ENCODE measurements around the gene SCCPDH. TPM values are rescaled to one million over a fixed set of nuclear protein-coding genes. Genes with fewer than 3 reads are reported as not detected.

Gene SCCPDH
- total RNA-seq, 4 donors from 2014 or later, result 46.2 to 80.7 (median 53.5) TPM

GRCh38 chr1:246761396-246761795 lies 37.2 kb downstream of the SCCPDH start:
- no peak for TF ChIP-seq CTCF (IDR thresholded peaks at IDR 0.05; ENCODE audit: low read depth)

- TF ChIP-seq CTCF (IDR thresholded peaks at IDR 0.05; ENCODE audit: low read depth), result no peak
Observed at GRCh38 chr1:246765521-246765920, 41.3 kb downstream of the SCCPDH start.

DNA sequence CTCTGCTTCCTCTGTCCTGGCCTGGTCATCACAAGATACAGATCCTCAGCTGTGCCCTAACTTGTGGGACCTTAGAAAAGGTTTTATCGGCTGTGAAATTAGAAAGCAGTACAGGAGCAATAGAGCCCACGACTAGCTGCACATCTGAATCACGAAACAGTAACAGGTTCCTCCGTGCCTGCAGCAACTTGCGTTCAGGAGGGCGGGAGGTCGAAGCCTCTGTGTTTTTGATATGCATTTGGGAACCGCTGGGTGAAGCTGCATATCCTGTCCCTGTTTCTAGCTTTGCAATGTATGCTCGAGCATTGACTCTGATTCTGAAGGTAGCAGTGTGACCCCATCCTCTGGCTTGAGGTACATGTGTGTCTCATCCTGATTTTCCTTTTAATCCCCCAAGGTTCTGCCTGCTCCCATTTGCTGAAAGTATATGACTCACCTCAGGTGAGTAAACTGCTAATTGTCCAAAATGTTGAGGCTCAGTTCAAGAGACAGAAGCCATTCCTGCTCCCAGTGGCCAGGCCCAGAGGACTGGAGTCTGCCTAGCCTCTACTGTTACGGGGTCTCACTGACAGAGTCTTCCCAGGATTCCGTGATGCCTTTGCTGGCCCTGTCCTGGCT lies 44.3 kb downstream of the SCCPDH start:
- TF ChIP-seq CTCF (IDR thresholded peaks at IDR 0.05; ENCODE audit: low read depth), result no peak

- TF ChIP-seq CTCF (IDR thresholded peaks at IDR 0.05; ENCODE audit: low read depth), result no peak
Observed at GRCh38 chr1:246769306-246769705, 45.1 kb downstream of the SCCPDH start.

DNA sequence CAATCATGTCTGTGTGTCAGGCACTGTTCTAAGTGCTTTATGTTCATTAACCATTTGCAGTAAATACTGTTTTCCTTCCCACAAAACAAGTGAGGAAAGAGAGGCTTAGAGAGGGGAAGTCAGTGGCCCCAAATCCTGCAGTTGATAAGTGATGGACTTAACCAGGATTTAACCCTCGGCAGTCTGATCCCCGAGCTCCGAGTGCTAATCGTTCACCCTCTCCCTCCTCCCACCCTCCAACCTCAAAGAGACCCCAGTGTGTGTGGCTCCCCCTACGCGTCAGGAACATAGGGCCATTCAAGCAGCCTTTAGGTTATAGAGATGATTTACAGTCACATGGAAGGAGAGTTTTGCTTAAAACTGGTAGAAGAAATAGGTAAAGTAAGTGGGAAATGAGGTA lies 47.2 kb downstream of the SCCPDH start:
- no peak for TF ChIP-seq CTCF (IDR thresholded peaks at IDR 0.05; ENCODE audit: low read depth)

DNA sequence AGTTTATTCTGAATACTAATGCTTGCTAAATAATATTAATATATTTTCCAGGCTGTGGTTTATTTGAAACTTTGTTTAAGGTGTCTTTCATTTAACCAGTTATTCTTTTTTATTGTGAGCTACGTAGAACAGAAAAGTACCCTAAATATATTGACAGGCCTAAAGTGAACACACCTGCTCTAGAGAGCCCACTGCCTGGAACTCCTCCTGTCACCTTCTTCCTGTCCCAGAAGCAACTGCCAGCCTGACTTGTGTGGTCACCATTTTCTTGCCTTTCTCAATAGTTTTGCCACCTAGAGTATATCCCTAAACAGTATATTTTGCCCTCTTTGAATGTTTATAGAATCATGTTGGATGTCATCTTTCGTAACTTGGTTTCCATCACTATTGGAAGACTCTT lies 48.5 kb downstream of the SCCPDH start:
- no peak for TF ChIP-seq CTCF (IDR thresholded peaks at IDR 0.05; ENCODE audit: low read depth)

GRCh38 chr1:246773213-246773641 lies 49.0 kb downstream of the SCCPDH start:
- TF ChIP-seq CTCF (IDR thresholded peaks at IDR 0.05; ENCODE audit: low read depth), result no peak

All from subcutaneous adipose tissue (tissue), 4 donors.